Effector memory CD4-positive, alpha-beta T cell (primary cell): Measurements from ENCODE around the gene UBN1.

Experiments
- DNase-seq, 3 donors: peaks; one replicate each; pipeline ENCODE4 v3.0.0-alpha.2; 2020
- H3K27ac ChIP-seq: 2 replicates; pipeline ENCODE4 v1.7.0; 2013; ENCODE audit warnings: mild to moderate bottlenecking, low read length, moderate library complexity; ENCODE audit not compliant: insufficient read depth, poor library complexity, severe bottlenecking
- H3K27me3 ChIP-seq: replicated peaks from 2 replicates; pipeline ENCODE4 v1.7.0; 2013; ENCODE audit warnings: mild to moderate bottlenecking, low read length; ENCODE audit not compliant: insufficient read depth, control insufficient read depth, poor library complexity, severe bottlenecking
- H3K36me3 ChIP-seq: 2 replicates; pipeline ENCODE4 v1.7.0; 2013; ENCODE audit warnings: mild to moderate bottlenecking, low read length, moderate library complexity; ENCODE audit not compliant: control insufficient read depth, insufficient read depth
- H3K4me1 ChIP-seq: 2 replicates; pipeline ENCODE4 v1.7.0; 2013; ENCODE audit warnings: low read length, mild to moderate bottlenecking; ENCODE audit not compliant: control insufficient read depth, insufficient read depth, poor library complexity, severe bottlenecking
- H3K4me3 ChIP-seq: 2 replicates; pipeline ENCODE4 v1.7.0; 2013; ENCODE audit warnings: low read length, low read depth, mild to moderate bottlenecking; ENCODE audit not compliant: insufficient read depth, poor library complexity, severe bottlenecking
- H3K9me3 ChIP-seq: 2 replicates; pipeline ENCODE4 v1.7.0; 2013; ENCODE audit warnings: mild to moderate bottlenecking, low read length, moderate library complexity; ENCODE audit not compliant: control insufficient read depth

Gene UBN1

DNA sequence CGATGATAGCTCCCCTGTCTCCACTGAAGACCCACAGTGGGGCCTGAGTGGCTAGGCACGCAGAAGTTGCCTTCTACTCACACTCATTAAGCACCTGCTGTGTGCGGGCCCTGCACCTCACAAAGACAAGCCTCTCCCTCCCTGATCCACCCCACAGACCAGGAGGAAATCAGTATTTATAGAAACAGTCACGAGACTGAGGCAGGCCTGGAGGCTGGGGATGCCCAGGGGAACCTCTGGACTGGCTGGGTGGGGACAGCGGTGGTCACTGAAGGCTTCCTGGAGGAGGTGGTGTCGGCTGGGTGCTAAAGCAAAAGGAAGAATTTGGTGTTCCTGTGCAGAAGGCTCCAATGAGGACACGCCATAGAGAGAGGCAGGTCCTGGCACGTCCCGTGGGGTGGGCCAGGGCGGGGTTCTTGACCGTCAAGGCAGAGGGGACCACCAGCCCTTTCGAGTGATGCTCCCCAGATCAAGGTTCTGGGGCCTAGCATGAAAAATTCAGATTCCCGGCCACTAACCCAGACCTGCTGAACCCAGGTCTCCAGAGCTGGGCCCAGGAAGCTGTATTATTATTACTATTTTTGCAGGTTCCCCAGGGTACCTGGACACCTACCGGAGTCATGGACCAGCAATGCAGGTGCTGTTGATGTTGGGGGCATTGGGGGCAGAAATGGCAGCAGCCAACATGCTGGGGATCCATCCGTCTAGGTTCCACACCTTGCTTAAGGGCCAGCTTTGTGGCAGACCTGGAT lies 66.7 kb downstream of the UBN1 start:
- Histone ChIP-seq H3K4me3 (no peak overlapping the region), H3K27ac (no peak overlapping the region), H3K27me3 (no peaks in the 10 kb centered on the region), H3K9me3 (no peaks in the 10 kb centered on the region), H3K36me3 (no peaks in the 10 kb centered on the region), H3K4me1 (no peaks in the 10 kb centered on the region)
- no peak for DNase-seq

DNA sequence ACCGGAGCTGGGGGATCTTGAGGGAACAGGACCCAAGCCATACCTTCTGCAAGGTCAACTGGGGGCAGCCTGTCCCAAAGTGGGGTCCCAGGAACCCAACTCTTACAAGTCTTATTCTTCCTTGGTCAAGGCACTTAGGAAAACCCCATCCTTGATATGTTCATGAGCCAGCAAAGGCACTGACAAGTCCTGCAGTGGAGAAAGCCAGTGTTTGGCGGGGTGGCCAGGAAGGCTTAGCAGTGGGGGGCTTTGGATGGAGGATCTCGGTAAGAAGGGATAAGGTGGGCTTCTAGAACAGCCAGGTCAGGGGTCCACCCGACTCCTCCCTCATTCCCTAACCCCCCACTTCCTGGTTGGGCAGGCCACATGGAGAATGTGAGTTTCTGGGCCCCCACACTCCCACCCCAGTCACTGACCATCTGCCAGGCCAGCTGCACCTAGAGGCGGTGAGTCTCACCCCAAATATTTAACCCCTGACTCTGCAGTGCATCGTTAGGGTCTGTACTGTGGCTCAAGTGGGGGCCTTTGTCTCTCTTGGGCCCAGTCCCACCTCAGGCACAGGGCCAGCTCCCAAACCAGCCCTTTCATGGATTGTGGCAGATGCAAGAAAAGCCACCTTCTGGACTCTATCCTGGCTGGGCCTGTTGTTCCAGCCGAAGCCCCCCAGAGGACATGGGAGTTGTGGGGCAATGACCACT lies 67.4 kb downstream of the UBN1 start:
- no peaks in the 10 kb centered on the region for H3K9me3 ChIP-seq
- H3K36me3 ChIP-seq, result no peaks in the 10 kb centered on the region
- H3K27ac ChIP-seq, result no peak overlapping the region
- no peak overlapping the region for H3K4me3 ChIP-seq
- H3K27me3 ChIP-seq, result no peaks in the 10 kb centered on the region
- no peak for DNase-seq
- H3K4me1 ChIP-seq, result no peaks in the 10 kb centered on the region

DNA sequence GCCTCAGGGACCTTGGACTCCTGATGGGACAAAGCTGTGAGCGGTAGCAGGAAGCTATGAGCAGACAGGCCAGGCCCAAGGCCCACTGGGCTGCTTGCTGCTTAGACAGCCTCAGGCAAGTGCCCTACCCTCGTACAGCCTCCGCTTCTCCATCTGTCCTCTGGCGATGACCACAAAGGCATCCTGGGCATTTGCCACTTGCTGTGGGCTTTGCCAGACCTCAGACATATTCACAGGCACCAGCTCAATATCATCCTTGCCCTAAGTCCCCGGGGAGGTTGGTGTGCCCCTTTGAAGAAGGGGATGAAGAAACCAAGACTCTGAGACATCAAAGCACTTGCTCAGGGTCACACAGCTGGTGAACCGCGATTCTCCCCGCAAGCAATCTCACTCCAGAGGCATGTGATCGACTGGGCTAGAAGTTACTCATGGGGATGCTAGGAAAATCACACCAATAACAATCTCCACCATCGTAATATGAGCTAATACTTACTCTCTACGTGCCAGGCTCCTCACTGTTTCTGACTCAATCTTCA lies 68.0 kb downstream of the UBN1 start:
- Histone ChIP-seq H3K4me3 (no peak overlapping the region), H3K27ac (no peak overlapping the region), H3K4me1 (no peaks in the 10 kb centered on the region), H3K27me3 (no peaks in the 10 kb centered on the region), H3K9me3 (no peaks in the 10 kb centered on the region), H3K36me3 (no peaks in the 10 kb centered on the region)
- DNase-seq, result no peak

DNA sequence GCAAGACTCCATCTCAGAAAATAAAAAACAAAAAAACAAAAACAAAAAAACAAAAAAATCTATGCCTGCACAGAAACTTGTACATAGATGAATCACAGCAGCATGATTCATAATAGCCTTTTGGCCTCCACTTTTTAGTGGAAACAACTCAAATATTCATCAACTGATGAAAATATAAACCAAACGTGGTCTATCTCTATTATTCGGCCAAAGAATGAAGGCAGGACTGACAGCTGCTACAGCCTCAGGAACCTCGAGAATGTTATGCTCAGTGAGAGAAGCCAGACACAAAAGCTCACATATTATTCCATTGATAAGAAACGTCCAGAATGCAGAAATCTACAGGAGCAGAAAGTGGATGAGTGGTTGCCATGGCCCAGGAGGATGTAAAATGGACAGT lies 69.8 kb downstream of the UBN1 start:
- no peak for DNase-seq
- Histone ChIP-seq H3K4me1 (no peaks in the 10 kb centered on the region), H3K4me3 (no peak overlapping the region), H3K36me3 (no peaks in the 10 kb centered on the region), H3K9me3 (no peaks in the 10 kb centered on the region), H3K27me3 (no peaks in the 10 kb centered on the region), H3K27ac (no peak overlapping the region)

DNA sequence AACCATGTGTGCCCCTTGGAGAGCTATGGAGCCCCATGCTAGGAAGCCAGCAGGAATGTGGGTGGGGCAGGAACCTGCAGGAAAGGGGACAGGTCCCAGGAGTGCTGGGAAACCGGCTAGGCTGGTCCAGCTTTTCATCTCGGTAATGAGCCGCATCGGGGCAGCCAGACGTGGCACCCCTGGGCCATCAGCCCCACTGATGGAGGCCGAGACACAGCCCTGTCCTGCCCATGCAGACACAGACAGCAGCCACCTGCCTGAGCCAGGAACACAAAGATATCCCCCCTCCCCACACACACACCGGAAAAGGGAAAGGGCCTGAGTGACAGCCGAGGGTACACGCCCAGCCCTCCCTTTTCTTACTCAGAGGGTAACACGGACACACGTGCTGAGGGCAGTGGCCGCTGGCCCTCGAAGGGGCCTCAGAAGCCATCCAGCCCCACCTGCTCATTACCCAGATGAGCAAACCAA lies 71.5 kb downstream of the UBN1 start:
- H3K4me1 ChIP-seq, result no peaks in the 10 kb centered on the region

DNA sequence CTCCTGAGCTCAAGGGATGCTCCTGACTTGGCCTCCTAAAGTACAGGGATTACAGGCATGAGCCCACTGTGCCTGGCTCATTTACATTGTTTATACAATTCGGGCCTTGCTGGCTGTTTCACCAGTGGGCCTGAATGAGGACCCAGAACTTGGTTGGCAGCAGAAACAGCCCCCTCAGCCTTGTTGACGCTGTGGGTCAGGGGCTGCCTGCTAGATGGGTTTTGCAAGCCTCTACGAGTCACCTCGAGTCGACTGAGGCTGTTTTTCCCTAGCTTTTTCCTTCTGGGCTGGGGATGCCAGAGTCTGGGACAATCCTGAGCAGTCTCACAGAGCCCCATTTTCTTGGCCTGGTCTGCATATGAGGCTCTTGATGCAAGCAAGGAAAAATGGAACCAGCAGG lies 73.5 kb downstream of the UBN1 start:
- H3K4me1 ChIP-seq, result no peaks in the 10 kb centered on the region
- DNase-seq, result no peak
- H3K27ac ChIP-seq, result no peak overlapping the region
- no peaks in the 10 kb centered on the region for H3K27me3 ChIP-seq
- H3K4me3 ChIP-seq, result no peak overlapping the region
- H3K36me3 ChIP-seq, result no peaks in the 10 kb centered on the region
- H3K9me3 ChIP-seq, result no peaks in the 10 kb centered on the region

More for the DNA sequence above, 71.5 kb downstream of the UBN1 start:
- H3K27me3 ChIP-seq, result no peaks in the 10 kb centered on the region
- H3K4me3 ChIP-seq, result no peak overlapping the region
- DNase-seq, result no peak
- no peaks in the 10 kb centered on the region for H3K9me3 ChIP-seq
- no peaks in the 10 kb centered on the region for H3K36me3 ChIP-seq
- no peak overlapping the region for H3K27ac ChIP-seq

DNA sequence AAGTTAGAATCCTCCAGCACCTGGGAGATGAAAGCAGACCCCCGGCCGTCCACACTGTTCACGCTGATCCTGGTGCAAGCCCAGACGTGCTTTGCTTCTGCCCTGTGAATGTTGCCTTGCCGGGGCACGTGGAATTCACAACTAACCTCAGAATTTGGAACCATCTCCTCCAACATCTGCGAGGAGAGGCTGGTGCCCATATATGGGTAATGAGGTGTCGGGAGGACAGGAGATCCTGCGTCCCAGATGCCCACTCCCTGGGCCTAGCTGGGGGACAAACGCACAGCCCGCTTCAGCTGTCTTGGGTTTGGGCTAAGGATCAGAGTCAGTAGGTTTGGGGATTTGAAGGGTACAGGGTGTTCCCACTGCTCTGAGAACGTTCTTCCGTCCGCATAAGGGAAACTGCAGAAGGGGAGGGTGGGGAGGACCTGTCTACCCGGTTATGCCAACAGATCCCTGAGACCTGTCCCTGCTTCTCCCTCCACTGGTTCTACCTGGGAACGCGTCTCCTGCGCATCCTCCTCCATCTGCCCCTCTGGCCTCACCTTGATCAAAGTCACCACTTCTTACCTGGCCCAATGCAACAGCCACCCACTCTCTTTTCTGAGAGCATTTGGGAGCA lies 75.6 kb downstream of the UBN1 start:
- Histone ChIP-seq H3K27ac (no peak overlapping the region), H3K36me3 (no peaks in the 10 kb centered on the region), H3K4me3 (no peak overlapping the region), H3K9me3 (peaks cover 7% of the 10 kb centered on the region), H3K27me3 (no peaks in the 10 kb centered on the region), H3K4me1 (no peaks in the 10 kb centered on the region)
- no peak for DNase-seq

DNA sequence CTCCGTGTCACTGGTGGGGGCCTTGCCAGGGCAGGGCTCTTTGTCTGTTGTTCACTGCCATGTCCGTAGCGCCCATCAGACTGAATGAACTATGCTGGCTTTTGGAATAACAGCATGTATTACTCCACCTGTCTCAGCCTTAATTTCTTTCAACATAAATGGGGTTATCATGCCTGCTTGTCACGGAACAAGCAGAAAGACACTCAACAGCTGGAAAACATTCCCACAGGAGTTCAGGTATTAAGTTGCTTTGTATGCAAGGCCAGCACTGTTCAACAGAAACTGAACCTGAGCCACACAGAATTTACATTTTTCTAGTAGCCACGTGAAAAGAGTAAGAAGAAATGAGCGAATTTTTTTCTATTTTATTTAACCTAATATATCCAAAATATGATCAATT lies 76.6 kb downstream of the UBN1 start:
- DNase-seq, result no peak
- Histone ChIP-seq H3K36me3 (no peaks in the 10 kb centered on the region), H3K27me3 (no peaks in the 10 kb centered on the region), H3K4me3 (no peak overlapping the region), H3K27ac (no peak overlapping the region), H3K9me3 (peaks cover 7% of the 10 kb centered on the region), H3K4me1 (no peaks in the 10 kb centered on the region)

DNA sequence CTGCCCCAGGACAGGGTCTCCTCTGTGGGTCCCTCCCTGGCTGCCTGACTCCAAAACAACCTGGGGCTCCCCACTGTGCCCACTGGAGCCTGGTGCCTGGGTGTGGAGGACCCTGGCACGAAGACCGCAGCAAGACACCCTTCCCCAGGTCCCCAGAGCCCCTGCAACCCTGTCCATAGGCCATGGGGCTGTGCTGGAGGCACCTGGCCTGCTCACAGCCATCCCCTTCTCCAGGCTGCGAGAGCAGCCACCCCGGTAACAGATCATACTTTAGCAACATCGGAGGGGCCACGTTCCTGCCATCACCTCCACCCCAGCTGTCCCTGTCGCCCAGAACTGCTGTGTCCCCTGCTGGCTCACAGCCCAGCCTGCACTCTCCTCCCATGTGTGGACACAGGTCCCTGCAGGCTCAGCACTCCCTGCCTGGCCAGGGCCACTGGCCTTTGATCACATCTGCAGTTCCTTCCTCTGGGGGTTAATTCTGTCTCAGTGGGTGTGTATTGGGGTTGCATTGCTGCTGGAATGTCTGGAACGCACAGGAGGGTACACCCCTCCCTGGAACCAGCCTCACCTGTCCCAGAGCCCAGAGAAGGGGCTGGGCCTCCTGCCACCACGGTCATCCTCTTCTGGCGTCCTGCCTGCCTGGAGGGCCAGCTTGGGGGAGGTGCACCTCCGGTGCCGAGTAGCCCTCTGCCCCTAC lies 77.5 kb downstream of the UBN1 start:
- Histone ChIP-seq H3K27me3 (no peaks in the 10 kb centered on the region), H3K4me3 (no peak overlapping the region), H3K4me1 (no peaks in the 10 kb centered on the region), H3K9me3 (peaks cover 7% of the 10 kb centered on the region), H3K27ac (no peak overlapping the region), H3K36me3 (no peaks in the 10 kb centered on the region)
- DNase-seq, result no peak
